Prostate gland (tissue), 2 donors: ENCODE results near the gene SEPTIN6. TPM values are rescaled to one million over a fixed set of nuclear protein-coding genes. Genes with fewer than 3 reads are reported as not detected.

Source experiments
- DNase-seq: peaks from one replicate; pipeline ENCODE4 v3.0.0-alpha.2; 2019; ENCODE audit warnings: low spot score
- H3K27ac ChIP-seq, 2 donors: fragments of 200-600 bp; sonication (generic); 2 replicates each; pipeline ENCODE4 v1.5.1; 2017 to 2019
- H3K27me3 ChIP-seq: fragments of 200-600 bp; sonication (generic); replicated peaks from 2 replicates; pipeline ENCODE4 v1.5.1; 2019; ENCODE audit not compliant: insufficient read depth
- H3K36me3 ChIP-seq, 2 donors: fragments of 200-600 bp; sonication (generic); 1 replicate in 1 of 2; 2 replicates in 1 of 2; pipeline versions ENCODE4 v1.5.1 to v1.8.1; 2017 to 2019
- H3K4me1 ChIP-seq: fragments of 200-600 bp; sonication (generic); replicated peaks from 2 replicates; pipeline ENCODE4 v1.5.1; 2019
- H3K4me3 ChIP-seq, 2 donors: fragments of 200-600 bp; sonication (generic); 2 replicates each; pipeline ENCODE4 v1.5.1; 2017 to 2019
- H3K9me3 ChIP-seq: fragments of 200-600 bp; sonication (generic); 2 replicates; pipeline ENCODE4 v1.5.1; 2017
- POLR2A ChIP-seq: fragments of 450-650 bp; IDR thresholded peaks from one replicate; pipeline ENCODE4 v1.6.1; 2016; ENCODE audit warnings: antibody characterized with exemption, mild to moderate bottlenecking
- POLR2AphosphoS5 ChIP-seq: sonication (generic); formaldehyde crosslinking; IDR thresholded peaks from one replicate; pipeline ENCODE4 v1.6.1; 2017; ENCODE audit warnings: antibody characterized with exemption
- WGBS: methylation state at CpG from one replicate; pipeline ENCODE4 v1.1.5; 2018; 5-methylcytosine and 5-hydroxymethylcytosine counted together
- intact Hi-C: fragments of 100-400 bp; cut with DNase I; formaldehyde crosslinking; loops from one replicate; pipeline ENCODE4 v1.14.2; 2022
- microRNA counts, 2 donors: library from miRNA; unstranded; fragments of <30 nt; microRNA quantifications; one replicate each; lab custom pipeline; 2016 to 2017
- microRNA-seq: library from miRNA; unstranded; fragments of <30 nt; microRNA quantifications from one replicate; pipeline ENCODE4, GENCODE V29; 2016
- small RNA-seq, 2 donors: library from RNA; depleted of rRNA; stranded (forward); fragments of <200 nt; gene quantifications; one replicate each; pipeline ENCODE3, GENCODE V24; 2016
- total RNA-seq, 2 donors: library from RNA; depleted of rRNA; stranded (reverse); fragments of >200 nt; gene quantifications; one replicate each; pipeline ENCODE4 v1.1.0, GENCODE V29; 2016
- TF ChIP-seq, protein P1 (sequence below), 4 experiments: fragments of 200-600 bp in 2 of 4; fragments of 450-650 bp in 2 of 4; sonication (generic) in 2 of 4; IDR thresholded peaks; 1 replicate in 3 of 4; 2 replicates in 1 of 4; pipeline ENCODE4 v1.5.1; 2016 to 2019; ENCODE audit warnings: antibody characterized with exemption in 4 of 4, mild to moderate bottlenecking in 2 of 4, moderate library complexity in 2 of 4

Gene SEPTIN6
- total RNA-seq, 2 donors from 2014 or later = 20.5 to 175 TPM

DNA sequence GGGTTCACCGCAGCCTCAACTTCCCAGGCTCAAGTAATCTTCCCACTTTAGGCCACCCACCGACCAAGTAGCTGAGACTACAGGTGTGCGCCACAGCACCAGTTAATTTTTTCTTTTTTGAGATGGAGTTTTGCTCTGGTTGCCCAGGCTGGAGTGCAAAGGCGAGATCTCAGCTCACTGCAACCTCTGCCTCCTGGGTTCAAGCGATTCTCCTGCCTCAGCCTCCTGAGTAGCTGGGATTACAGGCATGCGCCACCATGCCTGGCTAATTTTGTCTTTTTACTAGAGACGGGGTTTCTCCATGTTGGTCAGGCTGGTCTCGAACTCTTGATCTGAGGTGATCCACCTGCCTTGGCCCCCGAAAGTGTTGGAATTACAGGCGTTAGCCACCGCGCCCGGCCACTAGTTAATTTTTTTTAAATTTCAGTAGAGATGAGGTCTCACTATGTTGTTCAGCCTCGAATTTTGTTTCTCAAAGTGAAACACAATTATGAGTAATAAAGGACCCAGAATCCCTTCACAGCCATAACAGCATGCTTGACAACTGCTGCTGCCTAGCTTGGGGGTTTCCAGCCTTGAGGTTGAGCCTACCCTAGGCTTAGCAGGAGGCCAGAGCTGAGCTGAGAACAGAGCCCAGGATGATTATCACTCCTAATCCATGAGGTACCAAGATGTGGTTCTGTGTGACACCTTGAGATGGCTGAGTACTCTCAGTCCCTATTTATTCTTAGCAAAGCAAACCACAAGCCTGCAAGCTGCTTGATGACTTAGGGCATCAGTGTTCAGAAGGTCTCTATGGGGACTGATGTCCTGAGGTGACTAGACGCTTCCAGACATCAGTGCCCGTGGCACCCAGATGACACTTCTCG lies 45.2 kb downstream of the SEPTIN6 start:
- Histone ChIP-seq H3K4me3 (no peak overlapping the region), H3K27me3 (no peaks in the 10 kb centered on the region), H3K9me3 (no peaks in the 10 kb centered on the region), H3K27ac (no peak overlapping the region), H3K4me1 (no peaks in the 10 kb centered on the region), H3K36me3 (no peaks in the 10 kb centered on the region)
- intact Hi-C loops = no loop called here
- DNase-seq = no peak
- TF ChIP-seq POLR2AphosphoS5 (no peak), POLR2A (no peak)
- TF ChIP-seq, protein P1, sequence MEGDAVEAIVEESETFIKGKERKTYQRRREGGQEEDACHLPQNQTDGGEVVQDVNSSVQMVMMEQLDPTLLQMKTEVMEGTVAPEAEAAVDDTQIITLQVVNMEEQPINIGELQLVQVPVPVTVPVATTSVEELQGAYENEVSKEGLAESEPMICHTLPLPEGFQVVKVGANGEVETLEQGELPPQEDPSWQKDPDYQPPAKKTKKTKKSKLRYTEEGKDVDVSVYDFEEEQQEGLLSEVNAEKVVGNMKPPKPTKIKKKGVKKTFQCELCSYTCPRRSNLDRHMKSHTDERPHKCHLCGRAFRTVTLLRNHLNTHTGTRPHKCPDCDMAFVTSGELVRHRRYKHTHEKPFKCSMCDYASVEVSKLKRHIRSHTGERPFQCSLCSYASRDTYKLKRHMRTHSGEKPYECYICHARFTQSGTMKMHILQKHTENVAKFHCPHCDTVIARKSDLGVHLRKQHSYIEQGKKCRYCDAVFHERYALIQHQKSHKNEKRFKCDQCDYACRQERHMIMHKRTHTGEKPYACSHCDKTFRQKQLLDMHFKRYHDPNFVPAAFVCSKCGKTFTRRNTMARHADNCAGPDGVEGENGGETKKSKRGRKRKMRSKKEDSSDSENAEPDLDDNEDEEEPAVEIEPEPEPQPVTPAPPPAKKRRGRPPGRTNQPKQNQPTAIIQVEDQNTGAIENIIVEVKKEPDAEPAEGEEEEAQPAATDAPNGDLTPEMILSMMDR (IDR thresholded peaks at IDR 0.05) = no peak
- 91% methylated on average over 17 of the region's 17 CpGs for WGBS

DNA sequence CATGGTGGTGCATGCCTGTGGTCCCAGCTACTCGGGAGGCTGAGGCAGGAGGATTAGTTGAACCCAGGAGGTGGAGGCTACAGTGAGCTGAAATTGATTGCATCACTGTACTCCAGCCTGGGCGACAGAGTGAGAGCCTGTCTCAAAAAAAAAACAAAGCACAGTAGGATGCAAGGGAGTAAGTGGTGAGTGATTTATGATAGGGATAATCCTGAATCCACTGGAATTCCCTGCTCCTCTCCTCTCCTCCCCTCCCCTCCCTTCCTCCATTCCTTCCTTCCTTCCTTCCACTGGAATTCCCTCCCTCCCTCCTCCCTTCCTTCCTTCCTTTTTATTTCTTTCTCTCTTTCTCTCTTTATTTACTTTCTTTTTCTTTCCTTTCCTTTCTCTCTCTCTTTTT lies 45.9 kb downstream of the SEPTIN6 start:
- H3K9me3 ChIP-seq = no peaks in the 10 kb centered on the region
- no peaks in the 10 kb centered on the region for H3K36me3 ChIP-seq
- WGBS = 83% methylated on average over 2 of the region's 2 CpGs
- DNase-seq = no peak
- H3K27me3 ChIP-seq = no peaks in the 10 kb centered on the region
- no peak overlapping the region for H3K4me3 ChIP-seq
- TF ChIP-seq POLR2A (no peak), POLR2AphosphoS5 (no peak)
- TF ChIP-seq, protein P1 (IDR thresholded peaks at IDR 0.05) = no peak
- no peak overlapping the region for H3K27ac ChIP-seq
- intact Hi-C loops = no loop called here
- H3K4me1 ChIP-seq = no peaks in the 10 kb centered on the region

DNA sequence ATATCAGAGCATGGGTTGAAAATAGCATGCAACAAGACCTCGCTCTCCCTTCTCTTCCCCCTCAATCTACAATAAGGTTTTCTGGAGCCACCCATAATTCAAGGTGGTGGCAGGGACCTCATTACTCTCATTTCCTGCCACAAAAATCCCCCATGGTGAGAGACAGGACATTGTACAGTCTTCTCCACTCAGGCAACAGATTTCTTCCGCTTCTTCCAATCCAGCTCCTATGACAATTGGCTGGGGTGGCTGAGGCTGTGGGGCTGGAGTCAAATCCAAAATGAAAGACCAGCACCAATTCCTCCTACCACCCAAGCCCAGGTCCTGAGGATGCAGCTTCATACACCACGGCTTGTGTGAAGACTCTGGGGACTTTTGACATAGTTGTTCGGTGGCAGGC lies 46.5 kb downstream of the SEPTIN6 start:
- no peaks in the 10 kb centered on the region for H3K4me1 ChIP-seq
- intact Hi-C loops = no loop called here
- no peak overlapping the region for H3K27ac ChIP-seq
- H3K36me3 ChIP-seq = no peaks in the 10 kb centered on the region
- 96% methylated on average over 4 of the region's 4 CpGs for WGBS
- H3K9me3 ChIP-seq = no peaks in the 10 kb centered on the region
- TF ChIP-seq, protein P1 (IDR thresholded peaks at IDR 0.05) = no peak
- TF ChIP-seq POLR2AphosphoS5 (no peak), POLR2A (no peak)
- no peaks in the 10 kb centered on the region for H3K27me3 ChIP-seq
- DNase-seq = no peak
- H3K4me3 ChIP-seq = no peak overlapping the region

DNA sequence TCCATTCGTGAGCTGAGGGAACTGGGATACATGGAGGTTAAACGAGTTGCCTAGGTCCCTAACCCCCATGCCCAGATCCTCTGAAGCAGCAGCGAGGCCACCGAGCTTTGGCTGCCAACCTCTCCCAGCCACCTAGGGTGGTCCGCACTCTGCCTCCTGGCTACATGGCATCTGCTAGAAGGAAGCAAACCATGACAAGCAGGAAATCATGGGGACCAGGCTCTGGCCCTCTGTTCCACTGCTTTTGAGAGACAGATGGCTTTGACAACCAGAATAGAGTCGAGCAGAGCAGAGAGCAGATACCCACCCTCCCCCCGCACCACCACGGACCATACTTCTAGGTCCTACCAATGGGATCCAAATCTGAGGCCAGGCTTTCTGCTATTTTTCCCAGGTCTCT lies 49.3 kb downstream of the SEPTIN6 start:
- no peaks in the 10 kb centered on the region for H3K4me1 ChIP-seq
- no peaks in the 10 kb centered on the region for H3K9me3 ChIP-seq
- TF ChIP-seq, protein P1 (IDR thresholded peaks at IDR 0.05) = no peak
- TF ChIP-seq POLR2AphosphoS5 (no peak), POLR2A (no peak)
- 83% methylated on average over 3 of the region's 8 CpGs for WGBS
- DNase-seq = no peak
- H3K4me3 ChIP-seq = no peak overlapping the region
- intact Hi-C loops = no loop called here
- H3K27ac ChIP-seq = no peak overlapping the region
- no peaks in the 10 kb centered on the region for H3K27me3 ChIP-seq
- no peaks in the 10 kb centered on the region for H3K36me3 ChIP-seq

MicroRNA genes within 50 kb of the gene (microRNA counts, 767-probe panel; counts per million panel counts)
- 1,597 to 2,156 counts per million in 2 donors for microRNA hsa-miR-766-3p (lab: Ali Mortazavi, UCI)

Small RNA genes within 50 kb of the gene (microRNA-seq; reads per million reads assigned to microRNA genes)
- 21.1 reads per million, percentile 59 among the genes with 10 or more reads in this experiment for gene MIR766

Small RNA genes within 50 kb of the gene (small RNA-seq; reads per million reads assigned to genes)
- gene MIR766 = 1.5 to 3.2 reads per million in 2 donors

Other genes starting within 250 kb of the SEPTIN6 start
- 100 to 1,000 TPM; 230 to 237 TPM for gene SLC25A5, start 224.7 kb downstream of the SEPTIN6 start, total RNA-seq
- gene STEEP1, start 127.8 kb downstream of the SEPTIN6 start, total RNA-seq = 10 to 100 TPM; 31.9 to 33.4 TPM
- gene UBE2A, start 118.6 kb downstream of the SEPTIN6 start, total RNA-seq = 10 to 100 TPM; 19.8 to 32.9 TPM
- 1 to 10 TPM; 6.6 to 6.9 TPM for gene NKRF, start 86.7 kb downstream of the SEPTIN6 start, total RNA-seq
- gene SOWAHD, start 65.4 kb upstream of the SEPTIN6 start, total RNA-seq = 10 to 100 TPM in 1 of 2 donors, not detected in 1; 13.9 TPM
- gene RPL39, start 98.5 kb upstream of the SEPTIN6 start, total RNA-seq = 1,000 to 10,000 TPM; 2,133 to 2,412 TPM
- gene UPF3B, start 159.8 kb upstream of the SEPTIN6 start, total RNA-seq = 1 to 10 TPM; 3.9 to 5.2 TPM
- gene RNF113A, start 178.6 kb upstream of the SEPTIN6 start, total RNA-seq = 10 to 100 TPM; 10.5 to 13.2 TPM
- gene NDUFA1, start 178.7 kb upstream of the SEPTIN6 start, total RNA-seq = 10 to 100 TPM; 54.6 to 96.5 TPM
- 1 to 10 TPM in 1 of 2 donors, not detected in 1; 1.4 TPM for gene AKAP14, start 202.7 kb upstream of the SEPTIN6 start, total RNA-seq